Measurements from ENCODE around the gene SMIM38. TPM values are rescaled to one million over a fixed set of nuclear protein-coding genes. Genes with fewer than 3 reads are reported as not detected.

Gene SMIM38
- total and polyA plus RNA-seq, 8 donors, result 0.33 to 6.2 (median 1.2) TPM

DNA sequence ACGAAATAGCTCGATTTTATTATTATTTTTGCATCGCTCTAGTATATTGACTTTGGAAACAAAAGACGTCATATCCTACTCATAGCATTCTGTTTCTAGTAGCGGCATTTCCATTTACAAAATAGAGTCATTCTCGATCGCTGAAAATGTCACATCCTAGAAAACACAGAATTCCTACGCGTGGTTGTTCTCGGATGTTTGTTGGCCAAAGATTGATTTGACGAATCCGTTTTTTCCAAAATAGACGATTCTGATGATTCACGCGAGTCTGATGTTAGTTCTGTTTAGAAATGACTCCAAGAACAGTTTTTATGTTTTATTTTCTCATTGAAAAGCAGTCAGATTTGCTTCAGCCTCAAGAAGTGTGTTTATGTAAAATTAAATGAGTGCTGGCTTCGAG, 47.6 kb downstream of the SMIM38 start:
- intact Hi-C loops (cut with DNase I), result no loop called here
- TF ChIP-seq, protein P1, sequence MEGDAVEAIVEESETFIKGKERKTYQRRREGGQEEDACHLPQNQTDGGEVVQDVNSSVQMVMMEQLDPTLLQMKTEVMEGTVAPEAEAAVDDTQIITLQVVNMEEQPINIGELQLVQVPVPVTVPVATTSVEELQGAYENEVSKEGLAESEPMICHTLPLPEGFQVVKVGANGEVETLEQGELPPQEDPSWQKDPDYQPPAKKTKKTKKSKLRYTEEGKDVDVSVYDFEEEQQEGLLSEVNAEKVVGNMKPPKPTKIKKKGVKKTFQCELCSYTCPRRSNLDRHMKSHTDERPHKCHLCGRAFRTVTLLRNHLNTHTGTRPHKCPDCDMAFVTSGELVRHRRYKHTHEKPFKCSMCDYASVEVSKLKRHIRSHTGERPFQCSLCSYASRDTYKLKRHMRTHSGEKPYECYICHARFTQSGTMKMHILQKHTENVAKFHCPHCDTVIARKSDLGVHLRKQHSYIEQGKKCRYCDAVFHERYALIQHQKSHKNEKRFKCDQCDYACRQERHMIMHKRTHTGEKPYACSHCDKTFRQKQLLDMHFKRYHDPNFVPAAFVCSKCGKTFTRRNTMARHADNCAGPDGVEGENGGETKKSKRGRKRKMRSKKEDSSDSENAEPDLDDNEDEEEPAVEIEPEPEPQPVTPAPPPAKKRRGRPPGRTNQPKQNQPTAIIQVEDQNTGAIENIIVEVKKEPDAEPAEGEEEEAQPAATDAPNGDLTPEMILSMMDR (IDR thresholded peaks at IDR 0.05), result no peak
- Histone ChIP-seq H3K9me3 (no peaks in the 10 kb centered on the region), H3K36me3 (no peaks in the 10 kb centered on the region), H3K4me3 (no peak overlapping the region), H3K27me3 (no peaks in the 10 kb centered on the region), H3K27ac (no peak overlapping the region), H3K4me1 (no peaks in the 10 kb centered on the region)
- WGBS, 2 donors, result 80 to 87% methylated on average over 16 of the region's 16 CpGs
- ATAC-seq, result no peak
- FAIRE-seq, result no peak
- DNase-seq, result no peak

DNA sequence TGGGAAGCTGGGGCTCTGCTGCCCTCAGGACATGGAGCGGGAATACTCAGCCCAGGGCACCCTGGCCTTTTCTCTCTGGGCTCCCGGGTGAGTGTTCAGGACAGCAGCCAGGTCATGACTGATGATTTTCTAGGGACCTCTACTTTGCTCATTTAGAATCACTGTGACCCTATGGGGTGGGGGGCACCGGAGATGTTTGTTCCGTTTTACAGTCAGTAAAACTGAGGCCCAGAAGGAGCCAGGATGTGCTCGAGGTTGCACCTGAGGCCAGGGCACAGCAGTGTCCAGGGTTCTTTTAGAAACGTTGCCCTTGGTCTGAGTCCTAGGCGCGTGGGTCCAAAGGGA, 48.1 kb downstream of the SMIM38 start:
- no peak overlapping the region for H3K27ac ChIP-seq
- no peak overlapping the region for H3K4me3 ChIP-seq
- H3K4me1 ChIP-seq, result no peaks in the 10 kb centered on the region
- WGBS, 2 donors, result 73% methylated on average over 8 of the region's 8 CpGs
- H3K36me3 ChIP-seq, result no peaks in the 10 kb centered on the region
- ATAC-seq (no peak), DNase-seq (no peak), FAIRE-seq (no peak)
- intact Hi-C loops (cut with DNase I), result no loop called here
- H3K9me3 ChIP-seq, result no peaks in the 10 kb centered on the region
- H3K27me3 ChIP-seq, result no peaks in the 10 kb centered on the region
- TF ChIP-seq, protein P1 (IDR thresholded peaks at IDR 0.05), result no peak

DNA sequence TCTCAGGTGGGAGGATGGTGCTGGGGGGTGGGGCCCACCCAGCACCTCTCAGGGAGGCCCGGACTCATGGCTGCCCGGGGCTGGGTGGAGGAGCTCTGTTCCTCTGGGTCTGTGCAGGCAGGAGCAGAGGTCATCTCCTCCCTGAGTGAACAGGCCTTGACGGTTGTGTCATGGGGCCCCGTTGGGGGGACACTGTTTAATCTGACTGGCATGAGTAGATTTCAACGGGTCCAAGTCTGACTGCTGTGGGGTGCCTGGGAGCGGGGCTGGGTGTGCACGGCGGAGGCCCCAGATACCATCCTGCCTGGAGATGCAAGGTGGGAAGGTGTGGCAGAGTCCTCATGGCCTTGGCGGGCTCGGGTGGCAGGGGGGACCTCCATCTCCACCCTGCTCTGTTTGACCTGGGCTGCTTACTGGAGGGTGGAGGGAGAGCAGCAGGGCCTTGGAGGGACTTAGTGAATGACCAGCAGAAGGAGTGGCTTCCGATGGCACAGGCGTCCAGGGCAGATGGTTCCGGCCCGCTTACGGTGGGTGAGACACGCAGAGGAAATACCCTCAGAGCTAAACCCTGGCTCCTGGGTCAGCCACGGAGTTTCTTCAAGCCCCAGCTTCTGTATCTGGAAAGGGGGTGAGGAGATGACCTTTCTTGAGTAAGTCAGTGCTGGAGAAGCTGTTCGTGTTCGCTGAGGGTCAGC, 48.7 kb downstream of the SMIM38 start:
- DNase-seq (peak in 1 of 6 donors; percentile 46), FAIRE-seq (no peak), ATAC-seq (no peak)
- no peaks in the 10 kb centered on the region for H3K4me1 ChIP-seq
- no peak overlapping the region for H3K4me3 ChIP-seq
- TF ChIP-seq, protein P1 (IDR thresholded peaks at IDR 0.05), result no peak
- WGBS, 2 donors, result 79 to 83% methylated on average over 19 of the region's 19 CpGs
- H3K36me3 ChIP-seq, result no peaks in the 10 kb centered on the region
- H3K9me3 ChIP-seq, result no peaks in the 10 kb centered on the region
- no peaks in the 10 kb centered on the region for H3K27me3 ChIP-seq
- intact Hi-C loops (cut with DNase I), result no loop called here
- no peak overlapping the region for H3K27ac ChIP-seq

DNA sequence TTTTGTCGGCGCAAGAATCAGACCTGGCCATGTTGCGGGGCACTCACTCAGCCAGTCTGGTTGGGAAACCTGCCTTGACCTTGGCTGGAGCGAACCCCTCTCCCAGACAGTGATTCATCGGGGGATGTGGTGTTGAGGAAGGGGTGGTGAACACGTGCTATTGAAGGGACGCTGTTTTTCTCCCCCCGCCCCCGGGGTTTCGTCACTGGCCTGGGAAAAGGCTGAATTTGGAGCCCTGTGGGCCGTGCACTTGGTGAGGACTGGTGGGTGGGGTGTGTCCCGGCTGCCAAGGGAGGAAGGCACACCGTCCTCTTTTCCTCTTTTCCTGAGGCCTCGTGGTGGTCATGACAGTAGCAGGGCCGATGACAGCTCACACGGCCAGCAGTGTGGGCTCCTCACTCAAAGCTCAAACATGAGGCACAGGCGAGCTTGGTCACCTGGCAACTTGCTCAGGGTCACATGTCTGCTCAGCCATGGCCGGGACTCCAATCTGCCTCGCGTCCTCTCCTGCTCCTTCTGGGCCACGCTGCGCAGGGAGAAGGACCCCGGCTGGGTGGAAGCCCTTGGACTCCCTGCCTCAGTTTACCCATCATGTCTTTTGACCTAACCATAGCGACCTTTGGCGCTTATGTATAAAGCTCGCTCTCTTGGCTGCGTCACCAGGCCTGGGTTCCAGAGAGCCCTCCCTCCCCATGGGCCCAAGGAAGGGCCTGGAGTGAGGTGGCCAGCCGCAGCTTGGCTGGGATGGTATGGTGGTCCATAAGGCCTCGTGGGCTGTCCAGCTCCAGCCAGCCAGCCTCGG, 49.4 kb downstream of the SMIM38 start:
- Histone ChIP-seq H3K27ac (no peak overlapping the region), H3K9me3 (no peaks in the 10 kb centered on the region)

More for the DNA sequence above, 49.4 kb downstream of the SMIM38 start:
- intact Hi-C loops (cut with DNase I), result no loop called here
- no peak overlapping the region for H3K4me3 ChIP-seq
- no peaks in the 10 kb centered on the region for H3K27me3 ChIP-seq
- no peak for ATAC-seq
- TF ChIP-seq, protein P1 (IDR thresholded peaks at IDR 0.05), result no peak
- DNase-seq, result no peak
- no peaks in the 10 kb centered on the region for H3K36me3 ChIP-seq
- FAIRE-seq, result no peak
- H3K4me1 ChIP-seq, result no peaks in the 10 kb centered on the region
- 79% methylated on average over 29 to 30 of the region's 30 CpGs for WGBS, 2 donors

Other genes starting within 250 kb of the SMIM38 start
- gene MRGPRD, start 174.9 kb upstream of the SMIM38 start, total RNA-seq, result not detected
- gene MRGPRD, start 174.9 kb upstream of the SMIM38 start, polyA plus RNA-seq, result not detected
- gene MRGPRF, start 142.7 kb upstream of the SMIM38 start, total RNA-seq, result 1 to 10 TPM in 4 of 6 donors, under 1 TPM in 2; 0.37 to 2.5 (median 1.4) TPM
- 1 to 10 TPM; 4.0 to 4.2 TPM for gene MRGPRF, start 142.7 kb upstream of the SMIM38 start, polyA plus RNA-seq
- gene TPCN2, start 107.0 kb upstream of the SMIM38 start, total RNA-seq, result 10 to 100 TPM in 1 of 6 donors, 1 to 10 TPM in 5; 5.6 to 10.2 (median 9.0) TPM
- 10 to 100 TPM; 11.2 to 13.5 TPM for gene TPCN2, start 107.0 kb upstream of the SMIM38 start, polyA plus RNA-seq
- 1 to 10 TPM in 4 of 6 donors, under 1 TPM in 1, not detected in 1; 0.37 to 3.8 (median 3.0) TPM for gene MYEOV, start 138.2 kb downstream of the SMIM38 start, total RNA-seq
- 1 to 10 TPM; 3.2 to 3.7 TPM for gene MYEOV, start 138.2 kb downstream of the SMIM38 start, polyA plus RNA-seq

Measured in pancreas (tissue), 10 donors.